Astrocyte (in vitro differentiated cells and primary cell): ENCODE results near the gene FAM72B. TPM values are rescaled to one million over a fixed set of nuclear protein-coding genes. Genes with fewer than 3 reads are reported as not detected.
"Not testable (repeated sequence)": the region's sequence is repeated elsewhere in the genome, so short reads cannot be mapped to it uniquely, and the experiment has no call there.

ENCODE experiments used
- DNase-seq: peaks from one replicate; pipeline ENCODE4 v3.0.0-alpha.2; 2010; ENCODE audit warnings: low read depth
- FAIRE-seq: peaks from 2 replicates; lab custom pipeline; 2011; peaks lifted over from hg19 to GRCh38; lab: Jason Lieb, UNC
- H2AFZ ChIP-seq: 2 replicates; pipeline ENCODE4 v1.6.0; 2012; ENCODE audit warnings: low read depth, low read length, inconsistent platforms
- H3K27ac ChIP-seq: 2 replicates; pipeline ENCODE4 v1.5.1; 2011; ENCODE audit warnings: low read depth, low read length, inconsistent platforms
- H3K27me3 ChIP-seq: 2 replicates; pipeline ENCODE4 v1.6.0; 2011; ENCODE audit warnings: low read length, inconsistent platforms; ENCODE audit not compliant: insufficient read depth
- H3K36me3 ChIP-seq: 2 replicates; pipeline ENCODE4 v1.5.1; 2011; ENCODE audit warnings: low read length, inconsistent platforms; ENCODE audit not compliant: insufficient read depth
- H3K4me1 ChIP-seq: 2 replicates; pipeline ENCODE4 v1.5.1; 2011; ENCODE audit warnings: low read length, inconsistent platforms; ENCODE audit not compliant: insufficient read depth
- H3K4me2 ChIP-seq: 2 replicates; pipeline ENCODE4 v1.6.0; 2012; ENCODE audit warnings: low read length, inconsistent platforms
- H3K4me3 ChIP-seq: 2 replicates; pipeline ENCODE4 v1.5.1; 2011; ENCODE audit warnings: low read depth, mild to moderate bottlenecking, low read length, inconsistent platforms; ENCODE audit not compliant: insufficient read depth
- H3K79me2 ChIP-seq: 2 replicates; pipeline ENCODE4 v1.6.0; 2012; ENCODE audit warnings: mild to moderate bottlenecking, low read length, inconsistent platforms; ENCODE audit not compliant: insufficient read depth
- H3K9ac ChIP-seq: 2 replicates; pipeline ENCODE4 v1.6.0; 2012; ENCODE audit warnings: mild to moderate bottlenecking, low read length, inconsistent platforms
- H3K9me3 ChIP-seq: 2 replicates; pipeline ENCODE4 v1.5.1; 2012; ENCODE audit warnings: low read depth, mild to moderate bottlenecking, low read length, inconsistent platforms; ENCODE audit not compliant: insufficient read depth
- H4K20me1 ChIP-seq: 2 replicates; pipeline ENCODE4 v1.6.0; 2012; ENCODE audit warnings: low read length, inconsistent platforms; ENCODE audit not compliant: insufficient read depth
- H3K27ac Mint-ChIP-seq: one replicate; pipeline ENCODE4 v1.8.0; 2021; ENCODE audit warnings: mild to moderate bottlenecking, mixed read lengths; ENCODE audit not compliant: unreplicated experiment
- H3K27me3 Mint-ChIP-seq: one replicate; pipeline ENCODE4 v1.8.0; 2021; ENCODE audit warnings: low read depth, mixed read lengths; ENCODE audit not compliant: unreplicated experiment
- H3K36me3 Mint-ChIP-seq: one replicate; pipeline ENCODE4 v1.8.0; 2021; ENCODE audit warnings: low read depth, mixed read lengths; ENCODE audit not compliant: unreplicated experiment
- H3K4me1 Mint-ChIP-seq: one replicate; pipeline ENCODE4 v1.8.0; 2021; ENCODE audit warnings: low read depth, mixed read lengths; ENCODE audit not compliant: unreplicated experiment
- H3K4me3 Mint-ChIP-seq: one replicate; pipeline ENCODE4 v1.8.0; 2021; ENCODE audit warnings: mild to moderate bottlenecking, moderate library complexity, mixed read lengths; ENCODE audit not compliant: unreplicated experiment
- H3K9me3 Mint-ChIP-seq: one replicate; pipeline ENCODE4 v1.8.0; 2021; ENCODE audit warnings: mild to moderate bottlenecking, mixed read lengths; ENCODE audit not compliant: unreplicated experiment
- total RNA-seq: library from RNA; stranded (reverse); gene quantifications from 2 replicates; pipeline ENCODE4 v1.2.1, GENCODE V29; 2021

Gene FAM72B
- total RNA-seq, 1 donor from 2014 or later, result 2.9 TPM

DNA sequence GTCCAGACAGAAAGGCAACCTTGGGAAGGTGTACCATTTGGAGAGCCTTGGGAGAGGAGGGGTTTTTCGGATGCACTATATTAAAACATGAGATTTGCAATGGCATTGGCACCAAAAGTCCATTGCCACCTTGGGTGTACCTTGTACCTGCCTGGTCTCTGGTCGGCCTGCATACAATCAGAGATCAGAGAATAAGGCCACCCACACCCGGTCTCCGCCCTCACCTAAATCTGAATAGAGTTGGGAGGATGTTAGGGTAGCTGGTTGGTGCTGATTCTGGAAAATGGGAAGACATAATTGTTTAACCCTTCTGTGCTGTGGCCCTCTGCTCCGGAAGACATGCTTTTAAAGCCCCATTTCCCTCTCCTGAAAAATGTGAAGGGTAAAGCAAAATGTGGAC, 3.8 kb upstream of the FAM72B start:
- not testable (repeated sequence) for H3K36me3 ChIP-seq, H3K9ac ChIP-seq, H3K4me1 ChIP-seq, H3K27me3 ChIP-seq, FAIRE-seq, H3K9me3 ChIP-seq, H3K36me3 Mint-ChIP-seq, H2AFZ ChIP-seq, H4K20me1 ChIP-seq, H3K27ac ChIP-seq, H3K9me3 Mint-ChIP-seq, DNase-seq, H3K4me3 ChIP-seq, H3K79me2 ChIP-seq, H3K27ac Mint-ChIP-seq, H3K27me3 Mint-ChIP-seq, H3K4me1 Mint-ChIP-seq
- peak overlapping the region; percentile 67 for H3K4me2 ChIP-seq
- H3K4me3 Mint-ChIP-seq, result peak overlapping the region; percentile 87

DNA sequence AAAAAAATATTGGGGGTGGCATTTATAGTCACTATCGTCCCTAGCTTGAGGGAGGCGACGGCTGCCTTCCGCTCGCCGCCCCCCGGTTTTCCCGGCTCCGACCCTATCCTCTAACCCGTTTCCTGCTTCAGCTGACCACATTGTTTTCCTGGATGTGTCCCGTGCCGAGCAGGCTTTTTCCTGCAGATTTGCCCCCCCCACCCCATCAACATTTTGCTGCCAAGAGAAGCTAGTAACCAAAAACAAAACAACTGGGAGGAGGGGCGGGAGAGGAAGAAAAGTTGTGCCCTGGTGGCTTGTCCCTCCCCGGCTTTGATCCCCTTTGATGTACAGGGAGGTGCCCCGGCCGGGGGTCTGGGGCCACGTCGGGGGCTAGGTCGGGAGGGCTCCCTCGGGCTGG, 2.1 kb upstream of the FAM72B start:
- not testable (repeated sequence) for H3K4me2 ChIP-seq, H3K9ac ChIP-seq, H3K27me3 Mint-ChIP-seq, H3K27ac Mint-ChIP-seq, H4K20me1 ChIP-seq, H3K27ac ChIP-seq, FAIRE-seq, DNase-seq, H3K27me3 ChIP-seq, H3K9me3 ChIP-seq, H3K4me1 ChIP-seq, H3K36me3 ChIP-seq, H3K4me1 Mint-ChIP-seq, H3K4me3 ChIP-seq, H3K36me3 Mint-ChIP-seq, H2AFZ ChIP-seq, H3K79me2 ChIP-seq, H3K9me3 Mint-ChIP-seq
- H3K4me3 Mint-ChIP-seq, result peak overlapping the region; percentile 86

DNA sequence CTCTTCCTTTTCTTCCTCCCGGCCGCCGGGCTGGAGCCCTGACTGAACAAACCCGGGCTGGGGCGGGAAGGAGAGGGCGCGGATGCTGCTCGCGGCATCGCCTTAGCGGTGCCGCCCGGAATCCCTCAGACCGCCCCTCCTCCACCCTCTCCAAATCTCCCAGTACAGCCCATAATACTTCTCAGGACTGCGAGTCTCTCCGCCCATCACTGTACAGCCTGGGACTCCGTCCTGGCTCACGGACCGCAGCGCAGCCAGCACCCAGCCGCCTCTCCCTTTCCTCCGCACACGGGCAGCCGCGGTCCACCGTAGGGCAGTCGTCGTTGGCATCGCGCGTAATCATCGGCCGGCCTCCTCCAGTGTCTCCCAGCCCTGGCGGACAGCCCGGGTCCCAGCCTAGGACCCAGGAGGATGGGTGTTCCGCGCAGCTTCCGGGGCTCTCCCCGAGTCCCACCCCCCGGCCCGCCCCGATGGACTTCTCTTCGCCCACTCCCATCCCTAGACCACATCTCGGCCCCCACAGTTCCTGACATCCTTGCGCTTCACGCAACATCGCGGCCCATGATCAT, 1.1 kb upstream of the FAM72B start:
- Histone ChIP-seq H3K4me3 (peak overlapping the region; percentile 17), H3K9ac (peak overlapping the region; percentile 35)
- not testable (repeated sequence) for H3K4me1 ChIP-seq, H3K27me3 Mint-ChIP-seq, H3K36me3 Mint-ChIP-seq, H3K27ac ChIP-seq, H3K36me3 ChIP-seq, H3K9me3 Mint-ChIP-seq, H3K4me2 ChIP-seq, H2AFZ ChIP-seq, H3K27me3 ChIP-seq, DNase-seq, H3K9me3 ChIP-seq, H3K4me1 Mint-ChIP-seq, FAIRE-seq, H3K79me2 ChIP-seq, H4K20me1 ChIP-seq, H3K27ac Mint-ChIP-seq
- peak overlapping the region; percentile 84 for H3K4me3 Mint-ChIP-seq

DNA sequence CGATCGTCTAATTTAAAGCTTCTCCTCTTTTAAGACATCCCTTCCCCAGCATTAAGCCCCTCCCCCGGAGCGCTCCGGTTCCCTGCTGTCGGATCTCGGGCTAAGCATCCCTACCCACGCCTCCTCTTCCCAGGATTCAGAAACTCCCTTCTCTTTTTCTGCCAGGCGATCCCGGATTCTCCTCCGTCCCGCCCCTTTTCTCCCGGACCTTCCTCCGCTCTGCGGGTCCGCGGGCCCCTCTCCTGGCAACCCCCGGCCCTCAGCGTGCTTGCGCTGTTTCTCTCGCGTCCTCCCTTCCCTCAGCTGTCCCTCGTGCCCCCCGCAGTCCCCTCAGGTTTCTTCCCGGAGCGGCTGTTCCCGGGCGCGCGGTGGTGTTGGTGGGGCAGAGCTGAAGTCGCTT, 273 bp downstream of the FAM72B start:
- not testable (repeated sequence) for FAIRE-seq, H3K9me3 ChIP-seq, H3K36me3 ChIP-seq, H3K27ac Mint-ChIP-seq, H3K79me2 ChIP-seq, H3K4me1 Mint-ChIP-seq, H3K4me1 ChIP-seq, H3K9me3 Mint-ChIP-seq, H3K27me3 Mint-ChIP-seq, H3K27ac ChIP-seq, H3K4me3 Mint-ChIP-seq, H4K20me1 ChIP-seq, H2AFZ ChIP-seq, H3K36me3 Mint-ChIP-seq, H3K27me3 ChIP-seq
- H3K4me3 ChIP-seq, result peak overlapping the region; percentile 49
- H3K9ac ChIP-seq, result peak overlapping the region; percentile 35
- H3K4me2 ChIP-seq, result peak overlapping the region; percentile 75
- peak; percentile 0 for DNase-seq

DNA sequence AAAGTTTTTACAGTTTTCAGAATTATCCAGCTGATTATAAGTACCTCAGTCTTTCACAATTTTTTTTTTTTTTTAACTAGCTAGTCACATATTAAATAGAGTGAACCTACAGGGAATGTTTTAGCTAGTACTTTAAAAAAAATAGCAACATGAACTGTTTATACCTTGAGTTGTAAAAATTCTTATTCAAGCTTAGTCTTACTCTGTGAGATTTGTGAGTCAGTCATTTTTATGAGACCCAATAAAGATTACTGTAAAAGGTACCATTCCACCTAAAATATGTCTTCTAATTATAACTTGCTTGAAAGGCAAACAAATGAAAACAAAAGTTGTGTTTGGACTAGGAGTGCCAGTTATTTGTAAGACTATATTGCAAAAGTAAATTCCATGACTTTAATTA, 5.9 kb downstream of the FAM72B start:
- FAIRE-seq, H3K27ac Mint-ChIP-seq, H3K9ac ChIP-seq, H3K27me3 Mint-ChIP-seq, H3K4me1 ChIP-seq, H3K9me3 Mint-ChIP-seq, H3K4me3 ChIP-seq, H3K4me2 ChIP-seq, H3K27ac ChIP-seq, DNase-seq, H3K36me3 ChIP-seq, H3K79me2 ChIP-seq, H4K20me1 ChIP-seq, H3K9me3 ChIP-seq, H3K4me1 Mint-ChIP-seq, H3K4me3 Mint-ChIP-seq, H3K27me3 ChIP-seq, H3K36me3 Mint-ChIP-seq, H2AFZ ChIP-seq: not testable (repeated sequence)

DNA sequence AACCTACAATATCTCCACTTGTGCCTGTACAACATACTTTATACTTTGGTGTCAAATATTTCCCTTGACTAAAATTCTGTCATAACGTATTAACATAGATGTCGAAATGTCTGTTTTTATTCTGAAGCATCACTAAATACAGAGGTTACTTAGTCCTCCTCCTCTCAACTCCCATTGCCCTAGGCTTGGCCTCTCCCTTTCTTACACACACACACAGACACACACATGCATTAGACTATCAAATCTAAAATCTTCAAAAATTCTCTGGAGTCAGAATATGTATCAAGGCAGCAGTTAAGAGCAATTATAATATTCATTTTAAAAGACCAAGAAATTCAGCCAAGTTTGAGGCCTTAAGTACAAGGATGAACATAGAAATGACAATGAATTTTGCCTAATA, 7.5 kb downstream of the FAM72B start:
- H3K79me2 ChIP-seq, H3K36me3 Mint-ChIP-seq, H3K27me3 ChIP-seq, H3K9ac ChIP-seq, H3K9me3 ChIP-seq, FAIRE-seq, H3K4me1 ChIP-seq, H3K4me3 ChIP-seq, DNase-seq, H3K27me3 Mint-ChIP-seq, H3K9me3 Mint-ChIP-seq, H3K4me2 ChIP-seq, H2AFZ ChIP-seq, H3K4me3 Mint-ChIP-seq, H3K27ac Mint-ChIP-seq, H3K4me1 Mint-ChIP-seq, H3K27ac ChIP-seq, H3K36me3 ChIP-seq, H4K20me1 ChIP-seq: not testable (repeated sequence)
